Stimulated activated naive CD4-positive, alpha-beta T cell treated with Interleukin-2 at 50 U/mL for 16 hours (primary cell): ENCODE results near the gene DNASE1L2.
A peak's percentile ranks its signal among the peaks of the same experiment; 100 is the strongest.

Source experiments
- DNase-seq: peaks from one replicate; lab custom pipeline; 2025; lab: John Stamatoyannopoulos, UW

Gene DNASE1L2

GRCh38 chr16:2223942-2224486 lies 12.2 kb upstream of the DNASE1L2 start:
- peak; percentile 13 for DNase-seq

GRCh38 chr16:2226245-2226793 lies 9.9 kb upstream of the DNASE1L2 start:
- no peak for DNase-seq

- DNase-seq: no peak
Observed at GRCh38 chr16:2226918-2227317, 9.3 kb upstream of the DNASE1L2 start.

GRCh38 chr16:2228161-2228824 lies 8.0 kb upstream of the DNASE1L2 start:
- DNase-seq: no peak

GRCh38 chr16:2229091-2229490 lies 7.2 kb upstream of the DNASE1L2 start:
- no peak for DNase-seq

GRCh38 chr16:2229632-2230250 lies 6.5 kb upstream of the DNASE1L2 start:
- no peak for DNase-seq

DNA sequence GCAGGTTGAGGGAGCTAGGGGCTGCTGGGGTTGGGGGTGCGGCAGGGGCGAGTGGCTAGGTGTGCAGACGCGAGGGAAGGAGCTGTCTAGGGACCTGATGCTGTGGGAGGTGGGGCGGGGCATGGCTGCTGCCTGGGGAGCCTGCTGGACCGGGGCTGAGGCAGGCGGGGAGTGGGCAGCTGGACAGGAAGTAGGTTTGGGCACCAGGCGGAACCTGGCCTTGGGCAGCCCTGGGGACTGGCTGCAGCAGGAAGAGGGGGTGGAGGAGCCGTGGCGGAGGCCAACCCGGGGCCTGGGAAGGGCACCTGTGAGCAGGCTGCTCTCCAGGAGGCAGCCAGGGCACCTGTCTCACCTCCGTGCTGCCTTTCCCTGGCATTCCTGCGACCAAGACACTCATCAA lies 5.9 kb upstream of the DNASE1L2 start:
- no peak for DNase-seq

DNA sequence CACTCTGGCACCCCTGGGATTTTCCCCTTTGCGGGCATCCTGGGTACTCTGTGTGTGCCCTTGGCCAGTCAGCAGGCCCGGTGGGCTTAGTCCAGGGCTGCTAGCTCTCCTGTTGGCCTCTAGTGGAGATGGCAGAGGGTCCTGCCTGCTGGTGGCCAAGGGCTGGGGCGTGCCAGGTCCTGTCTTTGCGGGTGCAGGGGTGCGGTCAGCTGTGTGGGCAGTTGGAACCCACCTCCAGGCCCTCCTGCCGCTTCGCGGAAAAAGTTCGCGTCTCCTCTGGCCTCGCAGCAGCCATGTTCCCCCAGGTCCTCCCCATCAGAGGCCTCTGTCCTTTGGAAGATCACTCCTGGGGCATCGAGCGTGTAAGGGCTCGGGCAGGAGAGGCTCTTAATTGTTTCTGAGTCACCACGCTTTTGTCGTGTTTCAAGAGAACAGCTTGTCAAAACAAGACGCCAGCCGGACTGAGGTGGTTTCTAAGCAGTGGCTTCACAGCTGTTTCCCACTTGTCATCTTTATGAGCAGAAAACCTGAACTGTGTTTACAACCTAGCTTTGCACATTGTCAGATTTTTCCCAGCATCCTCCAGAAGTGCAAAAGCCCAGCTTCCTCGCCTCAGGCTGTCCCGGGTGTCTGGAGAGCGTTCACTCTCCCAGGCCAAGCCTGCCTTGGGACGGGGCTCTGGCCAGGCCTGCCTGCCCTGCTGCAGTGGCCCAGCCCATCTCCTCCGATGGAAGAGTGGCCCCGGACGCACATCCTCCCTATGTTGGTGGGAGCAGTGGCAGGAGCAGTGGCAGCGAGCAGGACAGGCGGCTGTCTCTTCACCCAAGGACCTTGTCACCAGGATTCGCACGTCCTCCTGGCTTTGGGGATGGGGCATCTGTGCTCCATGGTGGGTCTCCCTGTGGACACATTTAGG lies 5.0 kb upstream of the DNASE1L2 start:
- DNase-seq: no peak

GRCh38 chr16:2232094-2232990 lies 3.9 kb upstream of the DNASE1L2 start:
- no peak for DNase-seq

DNA sequence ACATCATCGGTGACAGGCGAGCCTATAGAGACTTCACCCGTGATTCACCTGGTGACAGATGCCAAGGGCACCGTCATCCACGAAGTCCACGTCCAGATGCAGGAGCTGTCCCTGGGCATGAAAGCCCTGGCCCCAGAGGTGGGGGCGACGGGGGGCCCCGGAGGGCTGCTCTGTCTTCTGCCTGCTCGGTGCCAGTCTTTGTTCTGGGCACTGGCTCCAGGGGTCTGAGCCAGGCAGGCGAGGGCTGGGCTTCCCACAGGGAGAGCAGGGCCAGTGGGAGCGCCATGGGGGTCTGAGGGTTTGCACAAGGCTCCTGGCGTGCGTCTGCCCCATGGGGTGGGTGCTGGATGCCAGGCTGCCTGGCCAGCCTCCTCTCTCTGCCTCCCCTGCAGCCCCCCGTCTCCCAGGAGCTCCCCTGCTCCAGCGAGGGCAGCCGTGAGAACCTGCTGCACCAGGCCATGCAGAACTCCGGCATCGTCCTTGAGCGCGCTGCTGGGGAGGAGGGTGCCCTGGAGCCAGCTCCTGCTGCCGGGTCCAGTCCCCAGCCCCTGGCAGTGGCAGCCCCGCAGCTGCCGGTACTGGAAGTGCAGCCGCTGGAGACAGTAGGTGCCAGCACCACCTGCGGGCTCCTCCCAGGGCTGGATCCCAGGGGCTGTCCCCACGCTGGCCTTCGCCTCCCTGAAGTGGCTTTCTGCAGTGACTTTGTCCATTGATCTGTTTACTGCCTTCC lies 3.0 kb upstream of the DNASE1L2 start:
- no peak for DNase-seq

- DNase-seq: no peak
Observed at GRCh38 chr16:2233872-2234812, 2.1 kb upstream of the DNASE1L2 start.

- no peak for DNase-seq
Observed at GRCh38 chr16:2234813-2235170, 1.5 kb upstream of the DNASE1L2 start.

- DNase-seq: no peak
Observed at GRCh38 chr16:2235234-2235651, 1.0 kb upstream of the DNASE1L2 start.

DNA sequence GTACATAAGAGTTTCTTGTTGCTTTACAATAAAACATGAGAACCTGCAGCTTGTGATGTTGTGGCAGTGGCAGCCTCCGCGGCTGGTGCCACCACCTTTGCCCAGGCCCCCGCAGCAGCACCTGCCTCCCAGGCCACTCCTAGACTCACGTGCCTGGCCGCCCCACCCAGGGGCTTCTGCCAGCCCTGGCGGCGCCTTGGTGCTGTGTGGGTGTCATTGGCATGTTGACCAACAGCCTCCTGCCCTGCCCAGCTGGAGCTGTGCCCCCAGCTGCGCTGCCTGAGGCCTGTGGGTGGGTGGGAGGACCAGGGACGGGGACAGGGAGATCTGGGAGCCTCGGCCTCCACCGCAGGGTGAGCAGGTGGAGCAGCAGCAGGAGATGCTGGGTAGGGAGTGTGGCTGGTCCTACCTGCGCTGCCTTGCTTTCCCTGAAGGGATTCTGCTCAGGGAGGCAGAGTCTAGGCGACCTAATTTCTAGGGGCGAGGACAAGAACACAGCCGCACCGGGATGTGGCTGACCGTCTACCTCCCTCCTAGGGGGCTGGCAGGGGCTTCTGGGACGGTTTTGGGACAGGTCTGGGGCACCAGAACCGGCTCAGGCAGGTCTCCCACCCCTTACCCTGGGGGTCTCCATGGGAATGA lies 428 bp upstream of the DNASE1L2 start:
- no peak for DNase-seq

DNA sequence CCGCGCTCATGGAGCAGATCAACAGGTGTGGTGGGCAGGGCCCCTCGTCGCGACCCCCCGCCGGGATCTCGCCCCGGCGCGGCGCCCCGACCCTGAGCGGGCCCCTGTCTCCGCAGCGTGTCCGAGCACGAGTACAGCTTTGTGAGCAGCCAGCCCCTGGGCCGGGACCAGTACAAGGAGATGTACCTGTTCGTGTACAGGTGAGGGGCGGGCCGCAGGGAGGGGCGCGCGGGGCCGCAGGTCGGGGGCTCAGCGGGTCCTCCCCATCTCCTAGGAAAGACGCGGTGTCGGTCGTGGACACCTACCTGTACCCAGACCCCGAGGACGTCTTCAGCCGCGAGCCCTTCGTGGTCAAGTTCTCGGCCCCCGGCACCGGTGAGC lies 848 bp downstream of the DNASE1L2 start:
- no peak for DNase-seq

DNA sequence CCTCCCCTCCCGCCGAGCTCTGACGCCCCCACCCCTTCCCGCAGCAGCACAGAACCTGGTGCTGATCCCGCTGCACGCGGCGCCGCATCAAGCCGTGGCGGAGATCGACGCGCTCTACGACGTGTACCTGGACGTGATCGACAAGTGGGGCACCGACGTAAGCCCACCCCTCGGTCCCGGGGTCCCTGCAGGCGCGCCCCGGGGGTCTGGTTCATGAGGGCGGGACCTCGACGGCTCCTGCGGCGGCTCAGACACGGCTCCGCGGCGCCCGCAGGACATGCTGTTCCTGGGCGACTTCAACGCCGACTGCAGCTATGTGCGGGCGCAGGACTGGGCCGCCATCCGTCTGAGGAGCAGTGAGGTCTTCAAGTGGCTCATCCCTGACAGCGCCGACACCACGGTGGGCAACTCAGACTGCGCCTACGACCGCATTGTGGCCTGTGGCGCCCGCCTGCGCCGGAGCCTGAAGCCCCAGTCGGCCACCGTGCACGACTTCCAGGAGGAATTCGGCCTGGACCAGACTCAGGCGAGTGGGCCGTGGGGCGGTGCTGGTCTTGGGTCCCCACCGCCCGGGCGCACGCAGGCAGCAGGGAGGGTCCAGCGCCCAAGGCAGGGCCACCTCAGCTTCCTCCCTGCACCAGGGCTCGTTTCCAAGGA lies 1.4 kb downstream of the DNASE1L2 start:
- no peak for DNase-seq

- DNase-seq: no peak
Observed at GRCh38 chr16:2238150-2238837, 2.0 kb downstream of the DNASE1L2 start.
